Measurements from ENCODE around the gene ENC1.

ENC1 gene

DNA sequence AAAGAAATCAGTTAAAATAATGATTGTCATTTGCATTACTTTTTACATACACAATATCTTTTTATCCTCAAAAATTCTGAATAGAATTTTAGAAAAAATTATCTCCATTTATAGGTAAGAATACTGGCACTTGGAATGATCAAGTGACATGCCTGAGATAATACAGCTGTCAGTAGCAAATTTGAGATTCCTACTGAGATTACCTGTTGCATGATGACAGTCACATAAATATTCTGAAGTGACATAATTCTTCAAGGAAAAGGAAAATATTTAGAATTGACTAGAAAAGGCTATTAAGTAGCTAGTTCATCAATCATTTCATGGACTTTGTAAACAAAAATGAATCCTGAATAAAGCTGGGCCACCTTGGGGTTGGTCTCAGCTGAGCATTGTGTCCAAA, 15.2 kb upstream of the ENC1 start:
- no peak for DNase-seq (ENCODE audit: low read depth)

DNA sequence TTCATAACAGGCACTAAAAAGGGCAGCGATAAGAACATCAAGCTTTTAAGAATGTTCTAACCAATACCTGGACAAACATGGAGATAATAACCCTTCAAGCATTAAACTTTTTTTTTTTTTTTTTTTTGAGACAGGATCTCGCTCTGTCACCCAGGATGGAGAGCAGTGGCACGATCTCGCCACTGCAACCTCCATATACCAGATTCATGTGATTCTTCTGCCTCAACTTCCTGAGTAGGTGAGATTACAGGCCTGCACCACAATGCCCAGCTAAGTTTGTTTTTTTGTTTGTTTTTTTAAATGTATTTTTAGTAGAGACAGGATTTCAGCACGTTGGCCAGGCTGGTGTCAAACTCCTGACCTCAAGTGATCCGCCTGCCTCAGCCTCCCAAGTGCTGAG, 14.7 kb upstream of the ENC1 start:
- no peak for DNase-seq (ENCODE audit: low read depth)

DNA sequence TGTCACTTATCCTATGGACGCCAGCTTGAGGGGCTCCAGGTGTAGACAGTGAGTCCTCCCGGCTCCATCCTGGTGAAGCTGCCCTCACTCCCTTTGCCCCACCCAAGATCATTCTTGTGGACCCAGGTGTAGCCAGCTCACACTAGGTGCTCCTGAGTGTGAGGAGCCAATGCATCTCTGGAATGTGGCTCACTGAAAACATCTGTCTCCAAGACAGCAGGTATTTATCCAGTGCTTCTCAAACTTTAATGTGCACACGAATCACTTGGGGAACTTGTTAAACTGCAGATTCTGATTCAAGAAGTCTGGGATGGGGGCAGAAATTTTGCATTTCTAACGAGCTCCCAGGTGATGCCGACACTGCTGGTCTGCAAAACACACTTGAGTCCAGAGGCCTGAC, 13.5 kb upstream of the ENC1 start:
- no peak for DNase-seq (ENCODE audit: low read depth)

DNA sequence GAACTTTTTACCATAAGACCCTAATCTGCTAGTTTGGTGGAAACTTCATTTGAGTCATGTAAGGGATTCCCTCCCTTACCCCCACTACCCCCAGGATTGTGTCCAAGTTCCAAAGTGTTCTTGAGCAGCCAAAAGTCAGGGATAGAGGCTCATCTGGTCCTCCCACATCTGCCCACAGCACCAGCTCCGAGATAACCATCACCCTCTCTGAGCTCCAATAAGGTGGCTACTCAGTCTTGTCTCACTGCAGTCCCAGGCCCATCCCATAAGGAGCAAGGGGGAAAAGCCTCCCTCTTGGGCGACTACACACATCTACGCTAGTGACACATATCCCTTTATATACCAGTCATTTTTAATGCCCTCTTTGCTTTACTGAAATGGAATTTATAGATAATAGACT, 12.0 kb upstream of the ENC1 start:
- no peak for DNase-seq (ENCODE audit: low read depth)

DNA sequence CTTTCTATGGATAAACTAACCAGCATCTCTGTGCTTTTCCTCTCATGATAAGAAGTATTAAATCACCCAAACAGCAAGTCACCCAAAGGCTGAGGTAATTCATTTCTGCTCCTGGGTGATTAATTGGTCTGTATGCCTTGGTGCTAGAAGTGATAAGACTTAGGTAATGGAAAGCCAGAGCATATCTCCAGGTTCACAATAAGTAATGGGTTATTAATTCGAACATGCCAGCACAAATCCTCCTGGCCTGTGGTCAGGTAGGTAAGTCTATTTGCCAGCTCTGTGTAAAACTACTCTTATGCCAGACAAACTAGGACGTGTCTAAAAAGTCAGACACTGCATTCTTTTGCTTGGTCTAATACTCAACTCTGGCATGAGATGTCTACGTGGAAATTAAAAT, 11.2 kb upstream of the ENC1 start:
- no peak for DNase-seq (ENCODE audit: low read depth)

DNA sequence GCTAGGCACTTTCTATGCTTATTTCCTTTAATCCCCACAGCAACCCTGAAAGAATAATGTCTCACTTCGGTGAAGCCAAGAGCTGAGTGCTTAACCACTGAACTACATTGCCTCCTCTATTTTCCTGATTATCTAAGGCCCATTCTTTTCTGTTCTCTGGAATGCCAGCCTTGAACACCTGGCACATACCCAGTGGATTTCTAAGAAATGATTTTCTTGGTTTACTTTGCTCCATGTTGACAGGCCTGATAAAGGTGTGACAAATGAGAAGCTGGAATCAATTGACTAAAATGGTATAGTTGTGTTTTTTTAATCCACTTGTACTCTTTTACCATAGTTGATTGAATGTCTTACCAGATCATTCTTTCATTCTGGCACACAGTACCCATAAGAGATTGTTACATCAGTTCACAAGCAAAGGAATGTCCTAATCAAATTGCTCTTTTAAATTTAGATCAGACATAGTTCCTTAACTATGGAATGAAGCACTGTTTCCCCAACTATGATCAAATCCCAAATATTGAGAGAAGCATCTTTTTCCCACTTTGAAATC, 9.0 kb upstream of the ENC1 start:
- no peak for DNase-seq (ENCODE audit: low read depth)

DNA sequence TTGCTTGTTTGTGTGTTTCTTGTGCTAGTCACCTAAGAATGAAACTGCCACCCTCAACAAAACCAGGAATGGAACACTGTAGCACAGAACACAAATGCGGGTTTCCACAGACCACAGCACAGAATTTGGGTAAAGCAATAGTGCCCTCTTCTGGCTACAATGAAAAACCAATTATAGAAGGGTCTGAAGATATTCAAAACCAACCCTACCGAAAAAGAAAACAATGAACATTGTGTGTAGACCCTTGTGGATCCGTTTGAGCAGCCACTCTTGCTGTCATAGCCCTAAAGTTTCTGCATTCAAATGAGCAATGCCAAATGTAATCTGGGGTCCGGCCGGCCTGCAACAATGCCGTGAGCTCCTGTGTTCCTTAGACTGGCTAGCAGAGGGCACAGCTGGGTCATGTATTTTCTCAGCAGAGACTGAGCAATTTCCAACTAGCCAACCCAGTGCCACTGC, 8.3 kb upstream of the ENC1 start:
- no peak for DNase-seq (ENCODE audit: low read depth)

DNA sequence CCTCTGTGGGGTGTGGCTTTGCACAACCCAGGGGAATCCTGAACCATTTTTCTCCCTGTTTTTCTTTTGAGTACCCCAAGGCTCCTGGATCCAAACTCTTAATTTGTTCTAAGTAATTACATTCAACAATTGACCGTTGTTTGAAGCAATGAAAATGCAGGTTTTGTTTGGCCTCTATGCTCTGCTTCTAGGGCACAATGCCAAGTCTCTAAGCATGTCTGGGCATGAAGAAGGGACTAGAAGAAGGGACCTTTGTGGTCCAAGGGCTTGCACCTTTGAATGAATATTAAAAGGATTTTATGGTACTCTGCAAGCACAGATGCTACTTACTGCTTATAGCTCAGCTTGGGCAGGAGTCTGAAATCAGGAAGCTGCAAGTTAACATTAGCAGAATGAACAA, 6.6 kb upstream of the ENC1 start:
- no peak for DNase-seq (ENCODE audit: low read depth)

DNA sequence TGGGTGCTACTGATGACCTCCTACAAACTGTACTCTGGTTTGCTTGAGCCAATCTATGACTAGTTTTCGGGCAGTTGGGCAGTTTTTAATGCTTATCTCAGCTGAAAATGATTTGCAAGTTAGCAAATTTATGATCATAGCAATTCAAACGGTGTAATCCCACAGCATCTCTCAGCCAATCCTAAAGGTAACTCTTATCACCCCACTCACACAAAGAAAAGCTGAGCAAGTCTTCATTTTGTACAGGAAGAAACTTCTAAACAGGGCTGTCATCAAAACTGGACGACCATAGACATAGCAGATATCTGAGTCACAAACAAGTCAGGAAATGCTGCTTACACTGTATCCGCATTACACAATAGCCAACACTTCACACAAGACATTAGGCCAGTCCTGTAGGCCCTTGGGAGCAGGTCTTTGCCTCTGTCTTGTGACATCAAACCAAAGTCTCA, 2.6 kb upstream of the ENC1 start:
- no peak for DNase-seq (ENCODE audit: low read depth)

DNA sequence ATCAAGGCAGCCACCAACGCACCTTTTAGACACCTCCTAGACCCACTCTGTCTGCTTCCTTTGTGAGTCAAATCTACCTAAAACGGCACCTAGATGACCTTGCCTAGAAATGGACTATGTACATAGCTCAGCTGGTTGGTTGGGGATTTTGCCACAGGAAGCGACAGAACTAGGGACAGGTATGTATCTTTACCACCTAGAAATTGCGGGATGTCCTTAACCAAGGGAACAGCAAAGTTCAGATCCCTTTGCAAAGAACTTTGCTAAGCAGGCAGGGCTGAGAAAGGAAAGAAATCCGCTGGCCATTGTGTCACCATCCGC, 2.0 kb upstream of the ENC1 start:
- DNase-seq (ENCODE audit: low read depth): no peak

DNA sequence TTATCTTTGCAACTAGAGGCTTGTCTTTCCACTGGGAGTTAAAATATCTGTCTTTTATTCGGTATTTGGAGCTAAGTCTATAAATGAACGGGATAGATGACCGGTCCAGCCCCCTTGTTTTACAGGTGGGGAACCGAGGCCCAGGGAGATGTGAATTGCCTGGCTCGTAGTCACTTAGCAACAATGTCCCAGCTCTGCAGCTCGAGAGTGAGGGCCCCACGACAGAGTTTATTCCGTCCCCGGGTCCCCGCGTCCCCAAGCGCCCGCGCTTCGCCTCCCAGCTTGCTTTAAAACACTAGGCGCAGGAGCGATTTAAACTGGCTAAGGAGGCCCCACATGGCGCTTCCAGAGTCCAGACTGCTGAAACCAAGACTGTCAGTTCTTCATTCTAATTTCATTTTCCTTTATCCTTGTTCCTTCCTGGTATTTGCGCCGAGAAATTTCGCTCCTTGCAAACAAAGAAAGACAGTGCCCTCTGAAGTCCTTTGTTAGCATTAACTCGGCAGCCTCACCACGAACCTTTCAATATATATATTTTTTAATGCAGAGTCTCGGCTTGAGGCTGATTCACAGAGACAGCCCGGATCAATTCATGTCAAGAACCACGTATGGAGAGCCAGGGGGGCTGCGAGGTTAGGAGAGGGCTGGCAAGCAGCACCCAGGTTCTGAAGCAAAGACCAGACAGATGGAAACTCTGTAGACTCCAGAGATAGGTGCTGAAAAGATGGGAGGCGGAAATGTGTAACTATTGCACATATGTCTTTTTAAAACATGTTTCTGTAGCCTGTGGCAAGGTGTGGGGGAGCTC, 1.4 kb upstream of the ENC1 start:
- no peak for DNase-seq (ENCODE audit: low read depth)

DNA sequence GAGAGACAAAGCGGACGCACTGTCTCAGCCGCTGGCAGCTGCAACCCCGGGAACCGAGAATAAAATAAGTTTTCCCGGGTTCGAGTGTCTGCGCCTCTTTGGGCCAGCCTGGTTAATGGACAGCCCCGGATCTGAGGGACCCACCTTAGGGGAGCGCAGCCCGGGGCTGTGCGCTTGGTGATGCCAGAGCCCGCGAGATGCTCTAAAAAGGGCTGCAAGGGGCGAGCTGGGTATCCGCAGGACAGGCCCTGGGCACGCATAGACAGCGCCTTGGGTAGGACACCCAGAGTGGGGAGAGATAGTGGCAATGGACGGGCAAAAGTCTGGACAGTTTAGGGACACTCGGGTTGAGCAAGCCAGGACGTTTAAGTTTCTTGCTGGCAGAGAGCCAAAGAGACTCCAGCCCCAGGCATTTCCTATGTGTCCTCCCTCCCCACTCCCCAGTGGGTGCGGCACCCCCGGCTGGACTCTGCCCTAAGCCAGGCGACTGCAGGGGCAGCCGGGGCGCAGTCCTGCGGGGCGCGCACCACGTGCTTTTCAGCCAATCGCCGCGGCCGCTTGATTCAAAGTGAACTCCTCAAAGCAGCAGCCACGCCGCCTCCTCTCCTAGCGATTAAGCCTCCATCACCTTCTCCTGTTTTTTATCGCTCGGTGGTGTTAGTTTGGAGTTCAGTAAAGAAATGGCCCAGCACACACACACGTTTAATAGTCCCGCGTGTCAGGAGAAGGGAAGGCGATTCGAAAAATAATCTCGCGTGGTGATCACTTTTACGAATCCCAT, 616 bp upstream of the ENC1 start:
- peak; percentile 36 for DNase-seq (ENCODE audit: low read depth)

DNA sequence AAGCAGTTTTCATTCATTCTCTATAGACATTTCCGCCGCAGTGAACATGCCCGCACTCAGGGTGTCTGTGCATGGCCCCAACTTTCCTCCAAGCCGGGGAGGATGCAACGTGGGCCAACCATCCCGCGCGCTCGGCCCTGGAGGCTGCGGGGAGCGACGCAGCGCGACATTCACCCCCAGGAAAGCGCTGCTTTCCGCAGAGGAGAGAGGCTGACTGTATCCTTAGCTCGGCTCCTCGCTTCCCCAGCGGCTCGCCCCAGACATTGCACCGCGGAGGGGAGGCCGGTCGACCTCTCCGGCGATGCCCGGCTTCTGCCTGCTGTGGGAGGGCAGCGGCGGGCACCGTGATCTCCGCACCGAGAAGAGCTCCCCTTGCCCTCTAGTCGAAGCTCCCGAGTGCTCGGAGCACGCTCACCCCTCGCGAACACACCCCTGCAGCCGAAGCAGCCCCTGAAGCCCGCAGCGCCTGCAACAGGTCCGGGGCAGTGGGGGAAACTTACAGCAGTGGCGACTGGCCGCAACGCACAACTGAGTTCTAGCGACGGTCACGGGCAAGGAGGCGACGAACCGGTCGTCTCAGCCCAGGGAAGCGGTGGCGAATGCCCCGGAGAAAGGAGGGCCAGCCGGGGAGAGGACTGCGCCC, 600 bp downstream of the ENC1 start:
- DNase-seq (ENCODE audit: low read depth): peak; percentile 38

DNA sequence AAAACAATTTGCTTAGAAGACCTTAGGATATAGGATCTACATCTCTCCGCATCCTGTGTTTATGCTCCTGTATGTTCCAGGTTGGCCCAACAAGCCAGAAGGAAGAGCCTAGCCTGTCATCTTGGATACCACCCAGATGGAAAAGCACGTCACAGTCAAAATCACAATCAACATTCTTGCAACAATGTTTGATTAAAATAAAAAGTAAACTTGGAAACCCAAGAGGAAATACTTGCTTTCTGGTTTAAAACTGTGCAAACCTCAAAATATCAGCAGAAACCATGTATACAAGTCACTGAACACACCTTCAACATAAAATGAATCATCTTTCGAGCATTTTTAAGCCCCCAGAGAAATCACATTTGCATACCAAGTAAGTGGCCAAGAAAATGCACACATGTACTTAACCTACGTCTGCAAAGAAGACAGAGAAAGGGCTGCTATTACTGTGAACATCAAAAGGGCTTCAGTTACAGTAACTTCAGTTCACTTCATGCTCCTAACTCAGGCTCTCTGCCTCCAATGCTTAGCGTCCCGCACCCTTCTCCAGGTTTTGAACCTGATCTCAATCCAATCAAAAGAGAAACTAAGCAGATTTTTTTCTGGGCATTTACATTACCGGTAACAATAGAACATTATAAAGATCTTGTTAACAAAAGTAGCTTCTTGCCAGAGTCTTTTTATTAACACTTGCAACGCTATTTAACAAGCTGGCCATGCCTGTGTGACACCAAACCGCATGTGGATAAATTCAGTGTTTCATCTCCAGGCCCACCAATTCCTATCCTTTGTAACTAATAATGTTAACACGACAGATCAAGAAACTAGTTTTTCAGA, 1.3 kb downstream of the ENC1 start:
- DNase-seq (ENCODE audit: low read depth): no peak

DNA sequence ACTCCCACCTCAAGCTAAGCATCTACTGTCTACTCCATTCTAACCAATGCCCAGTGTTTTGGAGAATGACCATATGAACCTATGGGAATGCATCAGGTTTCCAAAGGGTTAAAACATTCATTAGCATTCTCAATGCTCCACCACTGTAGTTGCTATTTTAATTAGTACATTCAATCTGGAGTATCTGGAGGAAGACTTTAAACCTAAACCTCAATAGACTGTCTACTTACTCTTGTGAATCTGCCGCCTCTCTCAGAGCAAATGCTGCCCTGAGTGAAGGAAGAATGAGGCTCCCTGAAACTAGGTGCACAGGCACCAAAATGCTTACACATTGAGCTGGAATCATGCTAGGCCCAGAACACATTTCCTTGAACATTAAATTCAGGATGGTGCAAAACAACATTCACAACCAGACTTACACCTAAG, 2.0 kb downstream of the ENC1 start:
- no peak for DNase-seq (ENCODE audit: low read depth)

DNA sequence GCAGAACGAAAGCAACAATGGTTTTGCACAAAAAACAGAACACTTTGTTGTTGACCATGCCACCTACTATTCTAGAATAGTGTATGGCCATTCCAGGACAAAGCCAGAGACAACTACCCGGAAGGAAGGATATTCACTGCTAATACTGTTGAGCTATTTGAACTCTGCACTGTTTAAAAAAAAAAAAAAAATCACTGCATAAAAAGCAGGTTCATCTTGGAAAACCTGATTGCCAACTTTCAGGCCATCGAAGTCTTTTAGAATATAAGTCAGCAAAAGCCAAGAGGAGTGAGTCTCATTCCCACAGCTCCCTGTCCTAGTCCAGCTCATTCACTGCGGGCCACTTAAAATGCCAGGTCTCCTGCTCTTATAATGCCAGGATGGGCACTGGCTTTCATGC, 4.0 kb downstream of the ENC1 start:
- DNase-seq (ENCODE audit: low read depth): no peak

DNA sequence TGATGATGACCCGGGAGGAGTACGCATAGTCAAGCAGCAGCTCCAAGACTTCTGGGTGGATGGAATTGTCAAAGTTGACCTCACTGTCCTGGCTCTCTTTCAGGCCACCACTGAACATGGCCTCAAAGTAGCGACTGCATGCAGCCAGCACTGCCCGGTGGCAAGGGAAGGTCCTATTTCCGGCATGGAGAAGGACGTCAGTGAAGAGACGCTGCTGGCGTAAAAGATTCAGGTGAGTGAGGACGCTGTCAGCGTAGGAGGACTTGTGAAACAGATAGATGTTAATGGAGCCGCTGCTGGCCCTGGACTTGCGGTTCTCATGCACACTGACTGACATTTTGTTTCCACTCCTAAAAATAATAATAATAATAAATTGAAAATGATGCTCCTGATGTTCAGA, 4.4 kb downstream of the ENC1 start:
- no peak for DNase-seq (ENCODE audit: low read depth)

DNA sequence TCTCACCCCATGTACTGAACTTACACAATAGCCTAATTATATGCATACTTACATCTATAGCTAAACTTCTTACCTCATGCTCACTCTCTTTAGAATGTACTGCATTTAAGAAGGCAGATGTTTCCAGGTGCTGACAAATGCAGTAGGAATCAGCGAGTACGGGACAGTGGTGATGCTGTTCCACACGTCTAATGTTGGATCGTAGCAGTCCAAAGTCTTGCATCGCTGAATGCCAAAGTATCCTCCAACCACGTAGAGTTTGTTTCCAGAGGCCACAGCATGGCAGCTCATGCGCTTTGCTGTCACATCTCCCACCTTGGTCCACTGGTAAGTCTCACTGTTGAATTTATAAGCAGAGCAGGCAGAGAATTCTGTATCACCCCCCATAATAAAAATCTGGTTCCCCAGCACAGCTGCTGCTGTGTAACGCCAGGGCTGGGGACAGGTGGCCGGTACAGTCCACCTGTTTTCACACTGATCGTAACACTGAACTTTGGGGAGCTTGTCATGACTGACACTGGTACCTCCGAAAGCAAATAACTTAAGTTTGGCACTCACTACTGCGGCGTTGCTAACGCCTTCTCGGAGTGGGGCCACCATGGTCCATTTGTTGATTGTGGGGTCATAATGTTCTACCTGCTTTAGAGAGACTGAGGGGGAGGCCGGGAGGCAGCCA, 5.8 kb downstream of the ENC1 start:
- no peak for DNase-seq (ENCODE audit: low read depth)

DNA sequence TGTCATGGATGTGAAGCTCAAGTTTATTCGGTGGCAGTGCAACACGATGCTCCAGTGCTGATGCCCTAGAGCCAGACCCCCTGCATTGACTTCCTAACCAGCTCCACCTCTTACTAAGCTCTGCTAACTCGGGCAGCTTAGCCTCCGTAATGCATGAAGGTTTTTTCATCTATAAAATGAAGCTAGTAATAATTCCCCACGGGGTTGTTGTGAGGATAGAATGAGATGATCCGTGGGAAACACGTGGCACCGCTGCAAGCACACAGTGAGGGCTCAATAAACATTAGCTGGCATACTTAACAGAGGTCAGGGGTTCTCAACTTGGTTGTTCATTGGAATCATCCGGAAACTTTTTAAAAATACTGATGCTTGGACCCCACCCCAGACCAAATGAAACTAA, 6.8 kb downstream of the ENC1 start:
- DNase-seq (ENCODE audit: low read depth): no peak

DNA sequence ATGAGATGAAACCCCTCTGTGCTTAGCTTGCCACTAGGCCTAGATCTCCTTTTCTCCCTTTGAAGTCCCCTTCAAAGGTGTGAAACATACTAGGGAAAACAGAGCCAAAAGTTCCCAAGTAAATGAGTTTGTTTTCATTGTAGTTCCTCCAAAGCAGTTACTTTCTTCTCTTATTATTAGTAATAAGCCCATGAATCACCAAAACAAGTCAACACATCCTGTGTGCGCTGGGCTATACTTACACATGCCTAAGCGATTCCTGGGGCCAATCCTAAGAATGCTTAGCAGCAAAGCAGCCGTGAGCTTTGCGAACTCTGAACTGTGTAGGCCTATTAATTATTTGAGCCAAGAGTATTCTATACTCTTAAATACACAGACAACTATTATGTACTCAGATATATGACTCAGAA, 7.6 kb downstream of the ENC1 start:
- no peak for DNase-seq (ENCODE audit: low read depth)

All from activated T-cell treated with anti-CD3 and anti-CD28 coated beads for 48 hours (primary cell).